ENCODE results near the gene DIDO1. TPM values are rescaled to one million over a fixed set of nuclear protein-coding genes. Genes with fewer than 3 reads are reported as not detected.

The DIDO1 gene
- total RNA-seq, 2 experiments from 2014 or later: 45.9 to 47.4 TPM

DNA sequence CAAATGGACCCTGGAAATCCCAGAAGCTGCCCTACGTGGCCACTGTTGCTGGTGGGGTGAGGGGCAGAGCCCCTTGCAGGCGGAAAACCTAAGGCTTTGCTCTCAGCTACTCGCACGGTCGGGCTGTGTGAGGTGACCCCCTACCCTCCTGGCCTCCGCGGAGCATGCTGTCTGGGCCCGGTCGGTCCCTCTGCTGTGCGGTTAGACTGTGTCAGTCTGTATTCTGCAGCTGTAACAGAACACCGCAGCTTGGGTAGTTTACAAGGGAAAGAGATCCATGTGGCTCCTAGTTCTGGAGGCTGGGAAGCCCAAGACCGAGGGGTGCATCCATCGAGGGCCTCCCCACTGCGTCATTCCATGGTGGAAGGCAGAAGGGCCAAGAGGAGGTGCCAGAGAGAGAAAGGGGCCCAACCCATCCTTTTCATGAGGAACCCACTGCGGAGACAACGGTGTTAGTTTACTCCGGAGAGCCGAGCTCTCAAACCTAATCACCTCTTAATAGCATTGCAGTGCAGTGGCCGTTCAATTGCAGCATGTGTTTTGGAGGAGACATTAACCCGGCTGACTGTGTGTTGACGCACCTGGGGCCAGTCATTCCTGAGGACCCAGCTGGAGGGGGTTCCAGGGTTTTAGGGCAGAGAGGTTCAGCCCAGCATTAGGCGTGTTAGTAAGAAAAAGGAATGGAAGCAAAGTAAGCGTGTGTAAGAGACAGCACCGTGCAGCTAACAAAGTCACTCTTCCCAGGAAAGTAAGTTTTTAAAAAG lies 91.2 kb downstream of the DIDO1 start:
- no peak for DNase-seq
- ChIA-PET CTCF (interaction anchor here (1.1 kb wide), 1 partner anchor 24 kb away, joined by 3 read pairs; no protein-coding TSS in a partner anchor), POLR2A (no interaction called here)

DNA sequence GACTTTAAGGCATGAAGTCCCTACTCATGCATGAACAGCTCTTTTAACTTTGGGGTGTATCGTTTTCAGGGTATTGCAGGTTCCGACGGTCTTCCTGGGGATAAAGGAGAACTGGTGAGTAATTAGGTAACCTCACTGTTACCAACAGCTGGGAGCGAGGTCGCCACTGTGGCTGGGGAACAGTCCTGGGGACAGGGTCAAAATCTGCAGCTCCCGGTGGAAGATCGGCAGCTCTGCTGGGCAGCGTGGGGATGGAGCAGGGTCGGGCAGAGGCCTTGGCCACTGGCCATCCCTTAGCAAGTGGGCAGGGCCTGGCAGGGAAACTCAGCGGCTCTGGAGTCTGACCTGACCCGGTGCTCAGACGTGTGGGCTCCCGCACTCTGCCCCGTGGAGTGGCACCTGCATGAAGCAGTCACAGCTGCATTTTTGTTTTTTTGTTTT lies 93.3 kb downstream of the DIDO1 start:
- POLR2A ChIA-PET: no interaction called here
- CTCF ChIA-PET: interaction anchor here (1.2 to 1.9 kb wide), 2 partner anchors 9 to 14 kb away, joined by 3 to 5 read pairs; no protein-coding TSS in a partner anchor
- TF ChIP-seq, protein P1, sequence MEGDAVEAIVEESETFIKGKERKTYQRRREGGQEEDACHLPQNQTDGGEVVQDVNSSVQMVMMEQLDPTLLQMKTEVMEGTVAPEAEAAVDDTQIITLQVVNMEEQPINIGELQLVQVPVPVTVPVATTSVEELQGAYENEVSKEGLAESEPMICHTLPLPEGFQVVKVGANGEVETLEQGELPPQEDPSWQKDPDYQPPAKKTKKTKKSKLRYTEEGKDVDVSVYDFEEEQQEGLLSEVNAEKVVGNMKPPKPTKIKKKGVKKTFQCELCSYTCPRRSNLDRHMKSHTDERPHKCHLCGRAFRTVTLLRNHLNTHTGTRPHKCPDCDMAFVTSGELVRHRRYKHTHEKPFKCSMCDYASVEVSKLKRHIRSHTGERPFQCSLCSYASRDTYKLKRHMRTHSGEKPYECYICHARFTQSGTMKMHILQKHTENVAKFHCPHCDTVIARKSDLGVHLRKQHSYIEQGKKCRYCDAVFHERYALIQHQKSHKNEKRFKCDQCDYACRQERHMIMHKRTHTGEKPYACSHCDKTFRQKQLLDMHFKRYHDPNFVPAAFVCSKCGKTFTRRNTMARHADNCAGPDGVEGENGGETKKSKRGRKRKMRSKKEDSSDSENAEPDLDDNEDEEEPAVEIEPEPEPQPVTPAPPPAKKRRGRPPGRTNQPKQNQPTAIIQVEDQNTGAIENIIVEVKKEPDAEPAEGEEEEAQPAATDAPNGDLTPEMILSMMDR (IDR thresholded peaks at IDR 0.05): no peak
- no peak overlapping the region for H3K27ac Mint-ChIP-seq
- H3K27me3 Mint-ChIP-seq: peaks cover 4% of the 10 kb centered on the region
- no peaks in the 10 kb centered on the region for H3K9me3 Mint-ChIP-seq
- H3K4me1 Mint-ChIP-seq (ENCODE audit: low read depth): no peaks in the 10 kb centered on the region
- DNase-seq (no peak), ATAC-seq (no peak)
- intact Hi-C loops (cut with micrococcal nuclease): no loop called here
- no peak overlapping the region for H3K4me3 Mint-ChIP-seq
- H3K36me3 Mint-ChIP-seq (ENCODE audit: low read depth): no peaks in the 10 kb centered on the region

More for the DNA sequence above, 91.2 kb downstream of the DIDO1 start:
- no peaks in the 10 kb centered on the region for H3K36me3 Mint-ChIP-seq (ENCODE audit: low read depth)
- TF ChIP-seq, protein P1 (IDR thresholded peaks at IDR 0.05): no peak
- H3K9me3 Mint-ChIP-seq: no peaks in the 10 kb centered on the region
- no peaks in the 10 kb centered on the region for H3K4me1 Mint-ChIP-seq (ENCODE audit: low read depth)
- intact Hi-C loops (cut with micrococcal nuclease): no loop called here
- H3K27me3 Mint-ChIP-seq: peaks cover 4% of the 10 kb centered on the region
- H3K27ac Mint-ChIP-seq: no peak overlapping the region
- no peak overlapping the region for H3K4me3 Mint-ChIP-seq
- ATAC-seq: no peak

DNA sequence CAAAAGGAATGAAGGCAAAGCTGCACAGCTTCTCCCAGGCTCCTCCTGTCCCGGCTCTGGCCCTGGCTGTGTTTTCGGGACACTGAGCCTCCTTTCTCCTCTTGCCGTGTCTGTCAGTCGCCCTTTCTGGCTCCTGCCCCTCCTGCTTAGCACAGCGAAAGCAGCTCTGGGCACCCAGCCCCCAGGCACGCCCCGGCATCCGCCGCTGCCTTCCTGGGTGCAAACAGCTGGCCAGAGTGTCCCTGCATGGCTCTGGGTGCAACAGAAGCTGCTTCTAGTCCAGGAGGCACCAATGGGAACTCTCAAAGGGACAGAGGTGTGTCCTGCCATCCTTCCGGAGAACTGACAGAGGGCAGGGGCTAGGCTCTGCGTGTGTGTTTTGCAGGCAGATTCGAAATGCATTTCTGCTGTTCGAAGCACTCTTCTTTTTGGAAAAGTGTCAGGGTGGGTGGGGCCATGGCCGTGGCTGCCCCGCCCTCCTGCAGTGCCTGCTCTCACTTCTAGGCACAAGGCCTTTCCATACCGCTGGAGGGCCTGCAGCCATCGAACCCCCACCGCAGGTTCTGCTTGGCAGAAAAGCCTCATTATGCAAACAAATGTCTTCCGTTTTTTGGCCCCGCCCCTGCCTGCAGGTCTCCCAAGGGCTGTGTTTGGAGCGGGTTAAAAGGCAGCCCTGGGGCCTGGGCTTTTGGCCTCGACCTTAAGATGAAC lies 93.9 kb downstream of the DIDO1 start:
- intact Hi-C loops (cut with micrococcal nuclease): no loop called here
- CTCF ChIA-PET: interaction anchor here (1.2 to 1.9 kb wide), 2 partner anchors 10 to 15 kb away, joined by 3 to 5 read pairs; no protein-coding TSS in a partner anchor
- no peak for DNase-seq
- Mint-ChIP-seq H3K4me3 (no peak overlapping the region), H3K9me3 (no peaks in the 10 kb centered on the region), H3K36me3 (ENCODE audit: low read depth) (no peaks in the 10 kb centered on the region), H3K27me3 (peaks cover 4% of the 10 kb centered on the region), H3K4me1 (ENCODE audit: low read depth) (no peaks in the 10 kb centered on the region), H3K27ac (no peak overlapping the region)
- no peak for ATAC-seq
- POLR2A ChIA-PET: no interaction called here
- TF ChIP-seq, protein P1 (IDR thresholded peaks at IDR 0.05): no peak

DNA sequence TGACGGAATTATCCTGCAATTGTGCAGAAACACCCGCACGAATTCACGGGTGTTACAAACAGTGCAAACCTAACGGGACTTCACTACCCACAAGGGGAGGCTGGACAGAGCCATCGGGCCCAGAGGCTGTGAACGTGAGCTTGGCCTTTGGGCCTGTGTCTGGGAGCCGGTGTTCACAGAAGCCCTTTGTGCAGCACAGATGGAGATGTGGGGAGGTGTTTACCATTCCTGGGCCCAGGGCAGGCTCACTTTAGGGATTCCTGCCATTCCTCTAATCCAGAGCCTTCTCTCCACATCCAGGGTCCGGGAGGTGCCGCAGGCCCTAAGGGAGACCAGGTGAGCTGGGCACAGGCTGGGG lies 94.5 kb downstream of the DIDO1 start:
- DNase-seq (no peak), ATAC-seq (no peak)
- CTCF ChIA-PET: interaction anchor here (1.2 to 1.9 kb wide), 2 partner anchors 10 to 15 kb away, joined by 3 to 5 read pairs; no protein-coding TSS in a partner anchor
- Mint-ChIP-seq H3K27ac (no peak overlapping the region), H3K4me1 (ENCODE audit: low read depth) (no peaks in the 10 kb centered on the region), H3K36me3 (ENCODE audit: low read depth) (no peaks in the 10 kb centered on the region), H3K9me3 (no peaks in the 10 kb centered on the region), H3K27me3 (peaks cover 4% of the 10 kb centered on the region), H3K4me3 (no peak overlapping the region)
- intact Hi-C loops (cut with micrococcal nuclease): no loop called here
- TF ChIP-seq, protein P1 (IDR thresholded peaks at IDR 0.05): no peak
- POLR2A ChIA-PET: no interaction called here

DNA sequence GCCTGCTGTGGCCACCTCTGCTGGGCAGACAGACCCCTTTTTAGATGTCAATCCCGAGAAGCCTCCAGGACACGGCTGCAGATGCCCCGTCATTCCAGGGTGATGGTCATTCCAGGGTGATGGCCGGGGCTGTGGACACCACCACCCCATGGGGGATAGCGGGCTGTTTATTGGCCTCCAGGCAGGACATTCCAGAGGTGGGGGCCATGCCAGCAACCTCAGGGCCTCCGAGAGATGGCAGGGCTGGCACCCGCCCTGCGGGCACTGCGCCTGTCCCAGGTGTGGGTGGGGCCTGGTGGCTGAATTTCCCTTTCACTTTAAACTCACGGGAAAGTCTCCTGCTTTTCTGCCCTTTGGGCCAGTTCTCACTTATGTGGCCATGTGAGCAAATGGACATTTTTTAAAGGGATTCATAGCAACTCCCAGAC lies 94.9 kb downstream of the DIDO1 start:
- H3K27ac Mint-ChIP-seq: no peak overlapping the region
- CTCF ChIA-PET: interaction anchor here (1.2 to 1.9 kb wide), 2 partner anchors 11 to 16 kb away, joined by 3 to 5 read pairs; no protein-coding TSS in a partner anchor
- DNase-seq: no peak
- H3K4me3 Mint-ChIP-seq: no peak overlapping the region
- intact Hi-C loops (cut with micrococcal nuclease): no loop called here
- H3K9me3 Mint-ChIP-seq: no peaks in the 10 kb centered on the region
- no peaks in the 10 kb centered on the region for H3K36me3 Mint-ChIP-seq (ENCODE audit: low read depth)
- no peaks in the 10 kb centered on the region for H3K4me1 Mint-ChIP-seq (ENCODE audit: low read depth)
- no peak for ATAC-seq
- peaks cover 4% of the 10 kb centered on the region for H3K27me3 Mint-ChIP-seq
- POLR2A ChIA-PET: no interaction called here
- TF ChIP-seq, protein P1 (IDR thresholded peaks at IDR 0.05): no peak
